ENCODE measurements around the gene DTNB. TPM values are rescaled to one million over a fixed set of nuclear protein-coding genes. Genes with fewer than 3 reads are reported as not detected.

The DTNB gene
- total and polyA plus RNA-seq, 2 of the 4 experiments (the other 2 are of a cell fraction), result 3.8 to 5.3 TPM

GRCh38 chr2:25335971-25336370 is 337.4 kb downstream of the DTNB start:
- no peak overlapping the region for H3K4me3 ChIP-seq (ENCODE audit: insufficient read depth, low read depth, low read length)
- no peak overlapping the region for H3K14ac ChIP-seq (replicated peaks; ENCODE audit: low read depth, low read length)
- H2AK5ac ChIP-seq (ENCODE audit: low read depth, low read length), result no peak overlapping the region
- peaks cover 70% of the 10 kb centered on the region for H4K20me1 ChIP-seq (ENCODE audit: insufficient read depth, low read length)
- DNase-seq, result no peak
- H3K9me1 ChIP-seq (ENCODE audit: insufficient read depth, low read length), result no peaks in the 10 kb centered on the region; the same call in 1 of the 2 replicates
- H3K9ac ChIP-seq (ENCODE audit: low read depth, low read length), result no peak overlapping the region
- no peak overlapping the region for H2BK15ac ChIP-seq (ENCODE audit: low read depth, low read length)
- in situ Hi-C loops (cut with MboI; ENCODE audit: low sequenced_read_pairs), result no loop called here
- H4K5ac ChIP-seq (ENCODE audit: low read depth, low read length), result no peak overlapping the region
- H2AFZ ChIP-seq (replicated peaks; ENCODE audit: low read length, poor library complexity), result no peak overlapping the region
- no peak overlapping the region for H4K8ac ChIP-seq (ENCODE audit: low read depth in 2 of 2, low read length in 2 of 2)
- no peak overlapping the region for H3K4me2 ChIP-seq (ENCODE audit: low read depth, low read length)
- WGBS, 2 experiments (ENCODE audit: extremely low coverage in 2 of 2, insufficient read length in 1 of 2), result no CpG with 5 or more reads among the region's 6 CpGs
- intact Hi-C loops (cut with micrococcal nuclease), result no loop called here
- peaks cover 8% of the 10 kb centered on the region; the same call in 1 of the 2 replicates for H3K4me1 ChIP-seq (ENCODE audit: control insufficient read depth, insufficient read depth, low read length)
- 0 out of 2 replicates have a peak, but pooled peaks cover 2% of the 10 kb centered on the region for H3K36me3 ChIP-seq (ENCODE audit: control insufficient read depth, insufficient read depth, low read length)
- ChIA-PET CTCF (interaction anchor here (1.6 kb wide), 1 partner anchor 11 kb away, joined by 3 read pairs; no protein-coding TSS in a partner anchor), POLR2A (ENCODE audit: unreplicated experiment) (no interaction called here)
- no peak overlapping the region for H3K4ac ChIP-seq (ENCODE audit: low read depth, low read length)
- dilution Hi-C loops (cut with HindIII; ENCODE audit: low sequenced_read_pairs, unreplicated experiment), result no loop called here
- no peak overlapping the region for H4K91ac ChIP-seq (ENCODE audit: insufficient read depth, low read depth, low read length)
- no peak overlapping the region for H3K18ac ChIP-seq (ENCODE audit: low read depth, low read length)
- no peak for ATAC-seq (ENCODE audit: low read depth)
- no peak for TF ChIP-seq SMC3 (IDR thresholded peaks at IDR 0.05; ENCODE audit: low read depth, low read length)
- TF ChIP-seq CHD1 (IDR thresholded peaks at IDR 0.05; ENCODE audit: low read depth, low read length), result no peak
- TF ChIP-seq CEBPB (IDR thresholded peaks at IDR 0.05; ENCODE audit: low read depth, low read length), result no peak
- TF ChIP-seq MAZ (IDR thresholded peaks at IDR 0.05; ENCODE audit: borderline replicate concordance, low read depth, low read length), result no peak
- TF ChIP-seq RCOR1 (IDR thresholded peaks at IDR 0.05; ENCODE audit: insufficient replicate concordance, low read length), result no peak
- TF ChIP-seq POLR2A (IDR thresholded peaks at IDR 0.05; ENCODE audit: low read depth, low read length), result no peak
- no peak for TF ChIP-seq BHLHE40 (IDR thresholded peaks at IDR 0.05; ENCODE audit: low read depth, low read length)
- no peak for TF ChIP-seq USF2 (IDR thresholded peaks at IDR 0.05; ENCODE audit: low read depth, low read length)
- no peak for TF ChIP-seq ELK1 (IDR thresholded peaks at IDR 0.05; ENCODE audit: borderline replicate concordance, low read depth, low read length)
- H3K27ac ChIP-seq (ENCODE audit: insufficient read depth, low read length), result no peak overlapping the region
- H3K23ac ChIP-seq (ENCODE audit: low read depth, low read length), result no peak overlapping the region
- no peak overlapping the region for H2AK9ac ChIP-seq (replicated peaks; ENCODE audit: low read depth, low read length, poor library complexity)
- peaks cover 6 to 59% of the 10 kb centered on the region in 2 experiments for H3K79me1 ChIP-seq (ENCODE audit: low read depth in 1 of 2, low read length in 2 of 2)
- H2BK120ac ChIP-seq (ENCODE audit: low read depth, low read length), result no peak overlapping the region
- H3K56ac ChIP-seq (ENCODE audit: extremely low read depth, insufficient read depth, low read length), result no peak overlapping the region
- H3K27me3 ChIP-seq (ENCODE audit: control insufficient read depth, insufficient read depth, low read length), result no peaks in the 10 kb centered on the region
- no peaks in the 10 kb centered on the region for H3K9me3 ChIP-seq (ENCODE audit: control insufficient read depth, insufficient read depth, low read length)
- H2BK20ac ChIP-seq (ENCODE audit: low read depth, low read length), result no peak overlapping the region
- H2BK5ac ChIP-seq (ENCODE audit: low read depth, low read length, poor library complexity, severe bottlenecking), result no peak overlapping the region
- no TSS peak for BruUV-seq (replicated peaks)
